ENCODE data around the gene CCDC170.
"Not testable (repeated sequence)": the region's sequence is repeated elsewhere in the genome, so short reads cannot be mapped to it uniquely, and the experiment has no call there.

CCDC170 gene

GRCh38 chr6:151494235-151494935, 568 bp downstream of the CCDC170 start:
- peak; percentile 83 for DNase-seq

DNA sequence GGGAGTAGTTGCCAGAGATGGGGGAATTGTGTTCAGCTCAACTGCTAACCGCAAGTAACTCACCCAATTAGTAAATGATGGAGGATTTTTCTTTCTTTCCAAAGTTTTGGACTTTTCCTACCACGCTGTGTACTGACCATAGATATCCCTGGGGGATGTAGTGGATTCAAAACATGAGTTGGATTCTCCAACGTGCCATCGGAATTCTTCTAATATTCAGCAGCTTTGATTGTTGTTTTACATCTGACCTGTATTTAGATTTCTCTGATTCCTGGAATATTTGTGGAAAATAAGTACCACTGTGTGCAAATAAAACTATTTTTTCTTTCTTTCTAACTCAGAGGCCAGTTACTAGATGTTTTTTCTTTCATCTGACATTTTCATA, 1.1 kb downstream of the CCDC170 start:
- no peak for DNase-seq

- no peak for DNase-seq
These were observed 1.6 kb downstream of the CCDC170 start for GRCh38 chr6:151495380-151495779.

DNA sequence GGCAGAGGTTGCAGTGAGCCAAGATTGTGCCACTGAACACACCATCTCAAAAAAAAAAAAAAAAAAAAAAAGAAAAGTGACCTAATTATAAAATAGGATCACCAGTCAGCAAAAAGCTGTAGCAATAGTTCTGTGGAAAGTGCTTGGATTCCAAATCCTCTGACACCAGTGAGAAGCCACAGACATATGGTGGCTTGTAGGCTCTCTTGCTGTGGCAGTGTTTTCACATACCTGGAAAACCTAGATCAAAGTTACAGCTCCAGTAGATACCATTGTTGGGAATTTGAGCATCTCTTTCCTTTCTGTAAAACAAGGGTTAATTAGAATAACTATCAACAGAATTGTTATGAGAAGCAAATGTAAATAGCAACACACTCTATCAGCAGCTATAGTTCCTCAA, 4.1 kb downstream of the CCDC170 start:
- no peak for DNase-seq

GRCh38 chr6:151498327-151498726, 4.5 kb downstream of the CCDC170 start:
- DNase-seq = no peak

DNA sequence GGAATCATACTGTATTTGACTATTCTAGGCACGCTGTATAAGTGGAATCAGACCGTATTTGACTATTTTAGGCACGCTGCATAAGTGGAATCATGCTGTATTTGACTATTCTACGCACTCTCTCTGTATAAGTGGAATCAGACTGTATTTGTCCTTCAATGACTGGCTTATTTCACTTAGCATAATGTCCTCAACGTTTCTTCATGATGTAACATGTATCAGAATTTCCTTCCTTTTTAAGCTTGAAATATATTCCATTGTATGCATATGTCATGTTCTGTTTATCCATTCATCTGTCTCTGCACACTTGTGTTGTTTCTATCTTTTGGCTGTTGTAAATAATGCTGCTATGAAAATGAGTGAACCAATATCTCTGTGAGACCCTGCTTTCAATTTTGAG, 5.7 kb downstream of the CCDC170 start:
- no peak for DNase-seq

GRCh38 chr6:151501511-151502136, 7.8 kb downstream of the CCDC170 start:
- DNase-seq = no peak

DNA sequence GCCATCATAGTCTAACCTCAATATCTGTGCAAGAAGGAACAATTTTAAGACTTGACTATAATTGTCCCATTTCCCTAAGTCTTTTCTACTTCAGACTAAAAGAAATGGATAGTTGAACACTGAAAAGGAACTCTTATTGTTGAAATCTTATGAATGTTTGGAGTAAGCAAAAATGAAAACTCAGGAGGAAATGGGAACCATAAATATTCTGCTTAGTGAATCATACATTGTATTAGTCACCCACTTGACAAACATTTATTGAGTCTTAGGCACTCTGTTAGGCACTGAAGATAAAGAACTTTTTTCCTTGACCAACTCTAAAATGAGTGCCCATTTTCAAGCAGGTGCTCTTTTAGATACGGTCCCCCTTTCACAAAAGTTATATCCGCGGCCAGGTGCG, 8.7 kb downstream of the CCDC170 start:
- DNase-seq = no peak

DNA sequence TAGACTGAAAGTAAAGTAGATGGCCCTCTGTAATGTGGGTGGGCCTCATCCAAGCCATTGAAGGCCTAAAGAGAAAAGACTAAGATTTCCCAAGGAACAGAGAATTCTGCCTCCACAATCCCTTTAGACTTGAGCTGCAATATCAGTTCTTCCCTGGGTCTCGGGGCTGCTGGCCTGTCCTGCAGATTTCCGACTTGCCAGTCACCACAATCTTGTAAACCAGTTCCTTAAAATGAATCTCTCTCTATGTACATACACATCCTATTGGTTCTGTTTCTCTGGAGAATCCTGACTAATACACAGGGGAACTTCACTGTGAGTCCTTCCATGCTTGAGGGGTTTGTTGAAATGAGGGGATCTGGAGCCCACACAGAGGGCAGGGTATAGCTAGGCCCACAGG, 12.9 kb downstream of the CCDC170 start:
- no peak for DNase-seq

GRCh38 chr6:151509048-151509447, 15.2 kb downstream of the CCDC170 start:
- DNase-seq = no peak

DNA sequence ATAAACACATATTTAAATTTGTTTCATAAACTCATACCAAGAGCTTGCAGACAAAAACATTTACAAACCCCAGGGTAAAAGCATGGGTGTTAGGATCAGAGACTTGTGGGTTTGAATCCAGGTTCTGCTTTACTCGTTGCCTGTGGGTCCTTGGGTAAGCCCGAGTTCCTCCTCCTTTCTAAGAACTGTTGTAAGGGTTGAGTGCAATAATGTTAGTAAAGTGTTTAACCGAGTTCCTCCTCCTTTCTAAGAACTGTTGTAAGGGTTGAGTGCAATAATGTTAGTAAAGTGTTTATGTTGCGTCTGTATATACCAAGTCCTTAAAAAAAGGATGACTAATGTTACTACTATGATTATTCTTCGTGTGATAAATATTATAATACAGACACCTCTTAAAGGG, 18.7 kb downstream of the CCDC170 start:
- no peak for DNase-seq

GRCh38 chr6:151514000-151514730, 20.3 kb downstream of the CCDC170 start:
- DNase-seq = peak; percentile 13

GRCh38 chr6:151518992-151519391, 25.2 kb downstream of the CCDC170 start:
- DNase-seq = not testable (repeated sequence)

DNA sequence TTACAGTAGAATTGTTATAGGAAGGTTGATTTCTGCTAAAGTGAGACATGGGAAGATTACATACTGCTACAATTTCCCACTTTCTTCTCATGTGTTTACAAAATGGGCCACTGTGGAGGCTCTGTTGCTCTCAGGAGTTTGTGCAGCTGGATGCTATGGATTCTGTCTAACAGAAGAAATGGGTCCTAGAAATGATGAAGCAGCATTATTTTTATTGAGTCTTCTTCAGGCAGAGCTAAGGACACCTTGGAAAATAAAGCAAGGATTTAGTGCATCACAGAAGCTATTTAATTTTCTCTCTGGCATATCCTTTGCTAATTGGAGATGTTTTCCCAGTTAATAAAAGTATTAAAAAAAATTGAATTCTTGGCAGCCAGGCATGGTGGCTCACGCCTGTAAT, 29.2 kb downstream of the CCDC170 start:
- no peak for DNase-seq

DNA sequence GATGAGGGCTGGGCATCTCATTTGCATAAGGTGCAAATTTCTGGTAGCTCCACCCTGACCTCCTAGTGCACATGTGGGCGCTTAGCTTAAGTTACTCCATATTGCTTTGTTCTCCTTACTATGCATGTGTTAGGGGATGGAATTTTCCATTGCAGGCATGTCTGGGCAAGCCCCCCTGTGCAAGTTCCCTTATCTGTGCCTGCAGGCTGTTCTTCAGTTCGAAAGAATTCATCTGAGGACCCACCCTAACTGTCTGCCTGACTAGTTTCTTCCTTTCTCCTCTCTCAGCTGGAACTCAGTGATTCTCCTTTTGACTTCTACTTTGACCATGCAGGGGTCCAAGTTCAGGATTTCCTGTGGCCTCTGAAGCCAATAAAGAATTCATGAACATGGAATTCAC, 30.2 kb downstream of the CCDC170 start:
- DNase-seq = no peak

GRCh38 chr6:151534576-151534975, 40.8 kb downstream of the CCDC170 start:
- DNase-seq = no peak

- no peak for DNase-seq
These were observed 41.8 kb downstream of the CCDC170 start for GRCh38 chr6:151535476-151536187.

DNA sequence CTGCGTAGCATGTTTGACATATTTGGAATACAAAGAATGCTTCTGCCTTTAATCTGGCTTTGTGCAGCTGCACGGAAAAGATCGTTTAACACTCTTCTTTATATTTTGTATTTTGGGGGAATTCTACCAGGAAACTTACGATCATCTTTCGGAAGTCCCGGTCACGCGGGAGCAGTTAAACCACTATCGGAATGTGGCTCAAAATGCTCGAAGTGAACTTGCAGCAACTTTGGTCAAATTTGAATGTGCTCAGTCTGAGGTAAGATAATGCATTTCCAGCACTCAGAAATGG, 42.3 kb downstream of the CCDC170 start:
- no peak for DNase-seq

- no peak for DNase-seq
These were observed 43.7 kb downstream of the CCDC170 start for GRCh38 chr6:151537556-151537955.

- DNase-seq = no peak
These were observed 45.9 kb downstream of the CCDC170 start for GRCh38 chr6:151539506-151540268.

DNA sequence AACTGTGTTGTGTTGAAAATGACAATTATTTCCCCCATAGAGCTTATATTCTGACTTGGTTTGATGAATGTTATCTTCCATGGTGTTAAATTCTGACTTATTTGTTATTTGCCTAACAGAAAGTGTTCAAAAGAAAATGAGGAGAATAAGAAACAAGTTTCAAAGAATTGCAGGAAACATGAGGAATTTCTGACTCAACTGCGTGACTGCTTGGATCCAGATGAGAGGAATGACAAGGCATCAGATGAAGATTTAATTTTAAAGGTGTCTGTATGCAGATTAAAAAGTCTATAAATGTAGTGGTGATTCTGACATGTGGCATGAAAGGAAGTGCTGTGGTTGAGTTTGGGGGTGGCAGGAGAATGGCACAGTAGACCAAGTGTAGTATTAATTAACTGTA, 50.6 kb downstream of the CCDC170 start:
- no peak for DNase-seq

- not testable (repeated sequence) for DNase-seq
These were observed 51.1 kb downstream of the CCDC170 start for GRCh38 chr6:151544884-151545283.
